ENCODE data around the gene ZNF566. TPM values are rescaled to one million over a fixed set of nuclear protein-coding genes. Genes with fewer than 3 reads are reported as not detected.
"Not testable (repeated sequence)": the region's sequence is repeated elsewhere in the genome, so short reads cannot be mapped to it uniquely, and the experiment has no call there.

The ZNF566 gene
- total RNA-seq, 4 donors from 2014 or later: 17.7 to 22.2 (median 18.5) TPM

GRCh38 chr19:36501973-36502372, 12.6 kb upstream of the ZNF566 start:
- Histone ChIP-seq H3K9me3 (no peaks in the 10 kb centered on the region), H3K27ac (no peak overlapping the region), H3K4me1 (no peaks in the 10 kb centered on the region), H3K36me3 (no peaks in the 10 kb centered on the region), H3K4me3 (replicated peaks in 1 of 3) (no peak overlapping the region), H3K27me3 (no peaks in the 10 kb centered on the region)
- DNase-seq: no peak
- intact Hi-C loops (cut with DNase I): no loop called here
- 93 to 95% methylated on average over 5 of the region's 5 CpGs for WGBS, 2 donors
- TF ChIP-seq POLR2A (IDR thresholded peaks at IDR 0.05) (no peak), CTCF (IDR thresholded peaks at IDR 0.05) (no peak)

GRCh38 chr19:36497001-36497400, 7.6 kb upstream of the ZNF566 start:
- no peaks in the 10 kb centered on the region for H3K27me3 ChIP-seq
- no peaks in the 10 kb centered on the region for H3K9me3 ChIP-seq
- TF ChIP-seq CTCF (IDR thresholded peaks at IDR 0.05): no peak
- TF ChIP-seq POLR2A (IDR thresholded peaks at IDR 0.05): no peak
- no peaks in the 10 kb centered on the region for H3K4me1 ChIP-seq
- H3K27ac ChIP-seq: no peak overlapping the region
- intact Hi-C loops (cut with DNase I): no loop called here
- DNase-seq: no peak
- 91% methylated on average over 17 of the region's 17 CpGs for WGBS, 2 donors
- no peak overlapping the region for H3K4me3 ChIP-seq (replicated peaks in 1 of 3)
- H3K36me3 ChIP-seq: no peaks in the 10 kb centered on the region

GRCh38 chr19:36492689-36493453, 3.5 kb upstream of the ZNF566 start:
- 61 to 62% methylated on average over 18 of the region's 18 CpGs for WGBS, 2 donors
- H3K36me3 ChIP-seq; H3K9me3 ChIP-seq; H3K4me1 ChIP-seq; H3K27me3 ChIP-seq; H3K4me3 ChIP-seq (replicated peaks in 1 of 3); H3K27ac ChIP-seq; intact Hi-C loops (cut with DNase I): not testable (repeated sequence)
- DNase-seq: peak; percentile 77 to 80
- TF ChIP-seq CTCF (IDR thresholded peaks at IDR 0.05): peak; percentile 35 to 72 (median 64)

- DNase-seq; intact Hi-C loops (cut with DNase I); H3K27me3 ChIP-seq; H3K36me3 ChIP-seq; H3K4me1 ChIP-seq; H3K4me3 ChIP-seq (replicated peaks in 1 of 3); H3K27ac ChIP-seq; H3K9me3 ChIP-seq: not testable (repeated sequence)
- WGBS, 2 donors: 100% methylated on average over 5 of the region's 29 CpGs; no CpG with 5 or more reads in 1 of the 2 donors
Observed at GRCh38 chr19:36490846-36491245, 1.5 kb upstream of the ZNF566 start.

- no peaks in the 10 kb centered on the region for H3K27me3 ChIP-seq
- peak overlapping the region; percentile 76 to 97 (median 85) for H3K27ac ChIP-seq
- DNase-seq: peak; percentile 77 to 78
- peak overlapping the region; percentile 54 to 86 (median 83) for H3K4me3 ChIP-seq (replicated peaks in 1 of 3)
- no peaks in the 10 kb centered on the region for H3K9me3 ChIP-seq
- WGBS, 2 donors: 4% methylated on average over 15 of the region's 15 CpGs
- peaks cover 0 to 6% of the 10 kb centered on the region in 2 donors for H3K4me1 ChIP-seq
- intact Hi-C loops (cut with DNase I): loop anchor here (10.0 kb wide), 1 partner anchor 275 kb away; the partner anchor contains the start of genes ZNF146 and ZNF565
- H3K36me3 ChIP-seq: no peaks in the 10 kb centered on the region
- no peak for TF ChIP-seq CTCF (IDR thresholded peaks at IDR 0.05)
- peak in 1 of 2 donors; percentile 1 for TF ChIP-seq POLR2A (IDR thresholded peaks at IDR 0.05)
Observed at GRCh38 chr19:36489920-36490415, 607 bp upstream of the ZNF566 start.

Data from thyroid gland (tissue), 4 donors.